Stomach (tissue), 9 donors: ENCODE data around the gene POFUT2. TPM values are rescaled to one million over a fixed set of nuclear protein-coding genes. Genes with fewer than 3 reads are reported as not detected.

Experiments used
- DNase-seq, 2 donors: peaks; one replicate each; pipeline versions ENCODE4 v3.0.0 to v3.0.0-alpha.2; 2013 to 2019
- H3K27ac ChIP-seq, 5 donors: fragments of 200-600 bp in 4 of 5; sonication (generic) in 4 of 5; one replicate each; pipeline ENCODE4 v1.5.1; 2013 to 2019; ENCODE audit warnings: mild to moderate bottlenecking in 1 of 5, moderate library complexity in 1 of 5
- H3K27me3 ChIP-seq, 3 donors: fragments of 200-600 bp; sonication (generic); one replicate each; pipeline ENCODE4 v1.5.1; 2017 to 2019; ENCODE audit warnings: mixed run types in 1 of 3
- H3K36me3 ChIP-seq, 4 donors: fragments of 200-600 bp; sonication (generic); 1 replicate in 3 of 4; 2 replicates in 1 of 4; pipeline ENCODE4 v1.5.1; 2016 to 2019
- H3K4me1 ChIP-seq, 4 donors: fragments of 200-600 bp; sonication (generic); one replicate each; pipeline ENCODE4 v1.5.1; 2016 to 2019
- H3K4me3 ChIP-seq, 4 donors: fragments of 200-600 bp; sonication (generic) in 3 of 4; one replicate each; pipeline ENCODE4 v1.5.1; 2016 to 2019; ENCODE audit warnings: mild to moderate bottlenecking in 1 of 4
- H3K9me3 ChIP-seq, 4 donors: fragments of 200-600 bp; sonication (generic); one replicate each; pipeline ENCODE4 v1.5.1; 2016 to 2019
- CTCF ChIP-seq, 7 experiments: fragments of 450-650 bp in 4 of 7; fragments of 200-600 bp in 3 of 7; sonication (generic) in 3 of 7; IDR thresholded peaks; one replicate each; pipeline ENCODE4 v1.5.1; 2016 to 2019; ENCODE audit warnings: antibody characterized with exemption in 7 of 7, control low read depth in 2 of 7, mild to moderate bottlenecking in 1 of 7
- EP300 ChIP-seq: sonication (generic); formaldehyde crosslinking; IDR thresholded peaks from one replicate; pipeline ENCODE4 v1.6.1; 2017; ENCODE audit warnings: antibody characterized with exemption
- POLR2A ChIP-seq, 4 donors: fragments of 450-650 bp; IDR thresholded peaks; one replicate each; pipeline ENCODE4 v1.6.1; 2016; ENCODE audit warnings: antibody characterized with exemption in 4 of 4, control low read depth in 2 of 4, mild to moderate bottlenecking in 1 of 4, moderate library complexity in 1 of 4
- POLR2AphosphoS5 ChIP-seq, 3 donors: sonication (generic); formaldehyde crosslinking; IDR thresholded peaks; one replicate each; pipeline ENCODE4 v1.6.1; 2016; ENCODE audit warnings: antibody characterized with exemption in 3 of 3
- WGBS, 5 donors: extraction: QIAGEN DNeasy Blood & Tissue Kit in 3 of 5; methylation state at CpG; one replicate each; pipeline versions ENCODE4 v1.1.5 to v1.1.7; 2013 to 2018; 5-methylcytosine and 5-hydroxymethylcytosine counted together
- intact Hi-C: fragments of 100-400 bp; cut with DNase I; formaldehyde crosslinking; loops from one replicate; pipeline ENCODE4 v1.15.1; 2023; ENCODE audit warnings: low total_unique reads
- polyA plus RNA-seq, 3 donors: library from polyadenylated mRNA; stranded (reverse); fragments of 200-250 nt; gene quantifications; one replicate each; pipeline ENCODE4 v1.2.3, GENCODE V29; 2013
- total RNA-seq, 5 donors: library from RNA; depleted of rRNA; stranded (reverse); fragments of >200 nt; gene quantifications; one replicate each; pipeline versions ENCODE4 v1.1.0 to v1.2.3, GENCODE V29; 2014 to 2016
- donor health status: healthy with polysubstance abuse.
- donor health status: Bipolar disorder and iron deficiency.
- donor health status: healthy.

The POFUT2 gene
- total and polyA plus RNA-seq, 8 donors: 7.4 to 34.2 (median 22.4) TPM

- peaks cover 0 to 6% (median 0%) of the 10 kb centered on the region in 4 donors for H3K4me1 ChIP-seq
- DNase-seq: no peak
- intact Hi-C loops: no loop called here
- H3K27me3 ChIP-seq: peaks cover 0 to 68% (median 40%) of the 10 kb centered on the region in 3 donors
- 40 to 72% (median 70%) methylated on average over 2 to 22 of the region's 22 CpGs for WGBS, 5 donors
- no peaks in the 10 kb centered on the region for H3K36me3 ChIP-seq
- no peak overlapping the region for H3K4me3 ChIP-seq
- TF ChIP-seq CTCF (IDR thresholded peaks at IDR 0.05): no peak
- TF ChIP-seq EP300: no peak
- no peak for TF ChIP-seq POLR2A (IDR thresholded peaks at IDR 0.05)
- TF ChIP-seq POLR2AphosphoS5 (IDR thresholded peaks at IDR 0.05): no peak
- no peaks in the 10 kb centered on the region for H3K9me3 ChIP-seq
- H3K27ac ChIP-seq: no peak overlapping the region
These were observed 32.2 kb downstream of the POFUT2 start for GRCh38 chr21:45255381-45256020.

- intact Hi-C loops: no loop called here
- 77 to 84% (median 81%) methylated on average over 17 of the region's 17 CpGs for WGBS, 5 donors
These were observed 33.2 kb downstream of the POFUT2 start for GRCh38 chr21:45254460-45254930.

GRCh38 chr21:45253633-45254459, 33.8 kb downstream of the POFUT2 start:
- DNase-seq: no peak
- no peak overlapping the region for H3K4me3 ChIP-seq
- TF ChIP-seq POLR2A (IDR thresholded peaks at IDR 0.05) (no peak), POLR2AphosphoS5 (IDR thresholded peaks at IDR 0.05) (no peak), EP300 (no peak), CTCF (IDR thresholded peaks at IDR 0.05) (no peak)
- intact Hi-C loops: no loop called here
- no peaks in the 10 kb centered on the region for H3K36me3 ChIP-seq
- no peaks in the 10 kb centered on the region for H3K9me3 ChIP-seq
- 79 to 89% (median 84%) methylated on average over 13 to 28 of the region's 28 CpGs for WGBS, 5 donors
- peaks cover 0 to 65% (median 41%) of the 10 kb centered on the region in 3 donors for H3K27me3 ChIP-seq
- H3K4me1 ChIP-seq: peaks cover 1 to 10% (median 4%) of the 10 kb centered on the region in 4 donors
- H3K27ac ChIP-seq: no peak overlapping the region

More at GRCh38 chr21:45254460-45254930, 33.2 kb downstream of the POFUT2 start:
- H3K36me3 ChIP-seq: no peaks in the 10 kb centered on the region
- H3K27ac ChIP-seq: no peak overlapping the region
- no peaks in the 10 kb centered on the region for H3K9me3 ChIP-seq
- no peak for DNase-seq
- peaks cover 0 to 68% (median 40%) of the 10 kb centered on the region in 3 donors for H3K27me3 ChIP-seq
- no peak for TF ChIP-seq CTCF (IDR thresholded peaks at IDR 0.05)
- no peak overlapping the region for H3K4me3 ChIP-seq
- peaks cover 0 to 6% (median 0%) of the 10 kb centered on the region in 4 donors for H3K4me1 ChIP-seq

GRCh38 chr21:45253180-45253579, 34.5 kb downstream of the POFUT2 start:
- Histone ChIP-seq H3K4me1 (peaks cover 7 to 16% (median 9%) of the 10 kb centered on the region in 4 donors), H3K36me3 (no peaks in the 10 kb centered on the region), H3K27me3 (peaks cover 0 to 64% (median 40%) of the 10 kb centered on the region in 3 donors), H3K4me3 (no peak overlapping the region), H3K9me3 (no peaks in the 10 kb centered on the region), H3K27ac (no peak overlapping the region)
- no peak for DNase-seq
- 44 to 65% (median 56%) methylated on average over 6 to 8 of the region's 8 CpGs for WGBS, 5 donors
- intact Hi-C loops: no loop called here
- TF ChIP-seq POLR2AphosphoS5 (IDR thresholded peaks at IDR 0.05): no peak
